Measurements from ENCODE around the gene RPTOR.
"Not testable (repeated sequence)": the region's sequence is repeated elsewhere in the genome, so short reads cannot be mapped to it uniquely, and the experiment has no call there.

Gene RPTOR

GRCh38 chr17:80860101-80860671, 315.5 kb downstream of the RPTOR start:
- DNase-seq (ENCODE audit: low read depth, low spot score), result no peak

- no peak for DNase-seq (ENCODE audit: low read depth, low spot score)
Observed at GRCh38 chr17:80860703-80861417, 316.2 kb downstream of the RPTOR start.

GRCh38 chr17:80861418-80861815, 316.8 kb downstream of the RPTOR start:
- no peak for DNase-seq (ENCODE audit: low read depth, low spot score)

GRCh38 chr17:80861892-80862291, 317.3 kb downstream of the RPTOR start:
- DNase-seq (ENCODE audit: low read depth, low spot score), result no peak

GRCh38 chr17:80862481-80862961, 317.9 kb downstream of the RPTOR start:
- DNase-seq (ENCODE audit: low read depth, low spot score), result no peak

GRCh38 chr17:80862978-80863377, 318.3 kb downstream of the RPTOR start:
- no peak for DNase-seq (ENCODE audit: low read depth, low spot score)

- no peak for DNase-seq (ENCODE audit: low read depth, low spot score)
Observed at GRCh38 chr17:80863626-80864025, 319.0 kb downstream of the RPTOR start.

GRCh38 chr17:80864751-80865150, 320.1 kb downstream of the RPTOR start:
- DNase-seq (ENCODE audit: low read depth, low spot score), result no peak

- DNase-seq (ENCODE audit: low read depth, low spot score), result no peak
Observed at GRCh38 chr17:80866050-80866793, 321.6 kb downstream of the RPTOR start.

GRCh38 chr17:80868022-80868609, 323.5 kb downstream of the RPTOR start:
- no peak for DNase-seq (ENCODE audit: low read depth, low spot score)

- no peak for DNase-seq (ENCODE audit: low read depth, low spot score)
Observed at GRCh38 chr17:80869481-80870145, 325.0 kb downstream of the RPTOR start.

GRCh38 chr17:80870401-80870800, 325.8 kb downstream of the RPTOR start:
- no peak for DNase-seq (ENCODE audit: low read depth, low spot score)

GRCh38 chr17:80871341-80871740, 326.7 kb downstream of the RPTOR start:
- no peak for DNase-seq (ENCODE audit: low read depth, low spot score)

GRCh38 chr17:80872001-80872500, 327.4 kb downstream of the RPTOR start:
- DNase-seq (ENCODE audit: low read depth, low spot score), result no peak

GRCh38 chr17:80872501-80873306, 328.1 kb downstream of the RPTOR start:
- no peak for DNase-seq (ENCODE audit: low read depth, low spot score)

GRCh38 chr17:80873307-80873951, 328.8 kb downstream of the RPTOR start:
- DNase-seq (ENCODE audit: low read depth, low spot score), result peak; percentile 75

- no peak for DNase-seq (ENCODE audit: low read depth, low spot score)
Observed at GRCh38 chr17:80874866-80875445, 330.3 kb downstream of the RPTOR start.

- DNase-seq (ENCODE audit: low read depth, low spot score), result not testable (repeated sequence)
Observed at GRCh38 chr17:80875480-80875995, 330.9 kb downstream of the RPTOR start.

- DNase-seq (ENCODE audit: low read depth, low spot score), result not testable (repeated sequence)
Observed at GRCh38 chr17:80876456-80876949, 331.9 kb downstream of the RPTOR start.

Measured in iPS DF 19.7 (cell line).